Calu3 (cell line): ENCODE data around the gene RMI2. TPM values are rescaled to one million over a fixed set of nuclear protein-coding genes. Genes with fewer than 3 reads are reported as not detected.

Experiments
- BruUV-seq: library from RNA; stranded (reverse); fragments of 400-500 nt; replicated peaks from 2 replicates; lab custom pipeline; 2021; lab: Mats Ljungman, UMichigan
- CTCF ChIA-PET: fragments of 300-600 bp; sonication (Branson Sonifier 250); formaldehyde crosslinking; loops from one replicate; lab custom pipeline; 2022; ENCODE audit warnings: antibody characterized with exemption; lab: Charles Lee
- DNase-seq: peaks from one replicate; pipeline ENCODE4 v3.0.0; 2022
- H3K27ac Mint-ChIP-seq: one replicate; pipeline ENCODE4 v1.8.0; 2022; ENCODE audit warnings: mixed read lengths; ENCODE audit not compliant: unreplicated experiment
- H3K27me3 Mint-ChIP-seq: one replicate; pipeline ENCODE4 v1.8.0; 2022; ENCODE audit warnings: mixed read lengths; ENCODE audit not compliant: unreplicated experiment
- H3K36me3 Mint-ChIP-seq: one replicate; pipeline ENCODE4 v1.8.0; 2022; ENCODE audit warnings: mild to moderate bottlenecking, moderate library complexity, mixed read lengths; ENCODE audit not compliant: insufficient read depth, unreplicated experiment
- H3K4me1 Mint-ChIP-seq: one replicate; pipeline ENCODE4 v1.8.0; 2022; ENCODE audit warnings: mild to moderate bottlenecking, low read depth, mixed read lengths; ENCODE audit not compliant: unreplicated experiment
- H3K4me3 Mint-ChIP-seq: one replicate; pipeline ENCODE4 v1.8.0; 2022; ENCODE audit warnings: mild to moderate bottlenecking, low read depth, moderate library complexity, mixed read lengths; ENCODE audit not compliant: unreplicated experiment
- H3K9me3 Mint-ChIP-seq: one replicate; pipeline ENCODE4 v1.8.0; 2022; ENCODE audit warnings: low read depth, mixed read lengths; ENCODE audit not compliant: unreplicated experiment
- intact Hi-C: fragments of 100-400 bp; cut with micrococcal nuclease; formaldehyde crosslinking; loops from one replicate; pipeline ENCODE4 v1.10.0; 2022; ENCODE audit not compliant: unreplicated experiment
- total RNA-seq: library from RNA; stranded (reverse); gene quantifications from 2 replicates; pipeline ENCODE4 v1.2.3, GENCODE V29; 2022
- TF ChIP-seq, protein P1 (sequence below): fragments of 200-600 bp; IDR thresholded peaks from one replicate; pipeline ENCODE4 v1.8.0; 2022; ENCODE audit warnings: antibody characterized with exemption; ENCODE audit not compliant: unreplicated experiment

The RMI2 gene
- total RNA-seq, 1 experiment from 2014 or later: 55.4 TPM

DNA sequence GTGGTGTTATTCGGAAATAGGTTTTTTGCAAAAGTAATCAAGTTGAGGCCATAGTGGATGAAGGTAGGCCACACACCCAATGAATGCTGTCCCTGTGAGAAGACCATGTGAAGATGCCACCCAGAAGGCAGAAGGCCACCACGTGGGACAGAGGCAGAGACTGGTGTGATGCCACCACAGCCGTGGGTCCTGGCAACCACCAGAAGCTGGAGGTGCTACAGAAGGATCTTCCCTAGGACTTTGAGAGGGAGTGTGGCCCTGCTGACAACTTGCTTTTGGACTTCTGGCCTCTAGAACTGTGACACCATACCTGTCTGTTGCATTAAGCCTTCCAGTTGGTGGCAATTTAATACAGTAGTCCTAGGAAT, 49.3 kb downstream of the RMI2 start:
- CTCF ChIA-PET: no interaction called here

DNA sequence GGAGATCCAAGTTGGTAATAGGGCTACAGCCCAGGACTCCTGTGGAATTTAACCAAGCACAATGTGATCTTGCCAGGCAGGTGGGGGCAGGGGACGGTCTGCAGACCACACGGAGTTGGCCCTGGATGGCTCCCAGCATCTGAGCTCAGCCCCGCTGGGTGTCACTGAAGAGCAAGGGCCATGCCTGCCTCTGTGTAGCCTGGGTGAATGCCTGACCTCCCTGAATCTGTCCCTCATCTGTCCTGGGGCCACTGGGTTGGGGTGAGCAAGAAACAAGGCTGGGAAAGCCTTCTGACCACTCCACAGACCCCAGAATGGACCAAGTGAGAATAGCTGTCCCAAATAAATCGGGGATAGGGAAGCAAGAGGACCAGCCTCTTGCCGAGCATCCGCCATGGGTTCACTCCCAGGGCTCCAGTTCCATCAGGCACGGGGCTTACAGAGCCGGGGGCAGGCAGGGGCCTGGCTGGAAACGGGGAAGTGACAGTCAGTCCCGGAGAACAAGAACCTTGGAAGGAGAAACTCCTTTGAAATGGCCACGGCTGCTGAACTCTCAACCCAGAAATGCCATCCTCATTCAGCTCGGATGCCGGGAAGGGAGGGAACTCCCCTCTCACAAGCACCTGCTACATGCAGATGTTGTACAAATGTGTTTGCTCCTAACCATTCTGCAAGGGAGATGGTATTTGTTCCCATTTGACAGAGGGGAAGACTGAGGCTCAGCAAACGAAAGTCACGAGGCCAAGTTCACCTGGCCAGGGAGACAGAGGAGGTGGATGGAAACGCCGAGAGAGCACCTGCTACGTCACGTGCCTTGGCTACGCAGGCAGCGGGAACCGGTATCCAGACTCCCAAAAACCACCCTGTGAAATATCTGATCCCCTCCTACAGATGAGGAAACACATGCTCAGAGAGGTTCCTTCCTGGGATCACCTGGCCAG, 50.0 kb downstream of the RMI2 start:
- H3K4me3 Mint-ChIP-seq: no peak overlapping the region
- BruUV-seq: no TSS peak
- peaks cover 17% of the 10 kb centered on the region for H3K27me3 Mint-ChIP-seq
- H3K27ac Mint-ChIP-seq: no peak overlapping the region
- H3K36me3 Mint-ChIP-seq: no peaks in the 10 kb centered on the region
- no peak for DNase-seq
- peaks cover 9% of the 10 kb centered on the region for H3K4me1 Mint-ChIP-seq
- CTCF ChIA-PET: interaction anchor here (0.5 to 2.0 kb wide), 7 partner anchors 8 to 321 kb away, joined by 3 to 8 read pairs (median 5); no protein-coding TSS in a partner anchor
- intact Hi-C loops: no loop called here
- H3K9me3 Mint-ChIP-seq: no peaks in the 10 kb centered on the region
- TF ChIP-seq, protein P1, sequence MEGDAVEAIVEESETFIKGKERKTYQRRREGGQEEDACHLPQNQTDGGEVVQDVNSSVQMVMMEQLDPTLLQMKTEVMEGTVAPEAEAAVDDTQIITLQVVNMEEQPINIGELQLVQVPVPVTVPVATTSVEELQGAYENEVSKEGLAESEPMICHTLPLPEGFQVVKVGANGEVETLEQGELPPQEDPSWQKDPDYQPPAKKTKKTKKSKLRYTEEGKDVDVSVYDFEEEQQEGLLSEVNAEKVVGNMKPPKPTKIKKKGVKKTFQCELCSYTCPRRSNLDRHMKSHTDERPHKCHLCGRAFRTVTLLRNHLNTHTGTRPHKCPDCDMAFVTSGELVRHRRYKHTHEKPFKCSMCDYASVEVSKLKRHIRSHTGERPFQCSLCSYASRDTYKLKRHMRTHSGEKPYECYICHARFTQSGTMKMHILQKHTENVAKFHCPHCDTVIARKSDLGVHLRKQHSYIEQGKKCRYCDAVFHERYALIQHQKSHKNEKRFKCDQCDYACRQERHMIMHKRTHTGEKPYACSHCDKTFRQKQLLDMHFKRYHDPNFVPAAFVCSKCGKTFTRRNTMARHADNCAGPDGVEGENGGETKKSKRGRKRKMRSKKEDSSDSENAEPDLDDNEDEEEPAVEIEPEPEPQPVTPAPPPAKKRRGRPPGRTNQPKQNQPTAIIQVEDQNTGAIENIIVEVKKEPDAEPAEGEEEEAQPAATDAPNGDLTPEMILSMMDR: no peak

More for the DNA sequence above, 49.3 kb downstream of the RMI2 start:
- Mint-ChIP-seq H3K4me3 (no peak overlapping the region), H3K36me3 (no peaks in the 10 kb centered on the region), H3K27me3 (peaks cover 17% of the 10 kb centered on the region), H3K9me3 (no peaks in the 10 kb centered on the region), H3K4me1 (peaks cover 9% of the 10 kb centered on the region), H3K27ac (no peak overlapping the region)
- intact Hi-C loops: no loop called here
- no TSS peak for BruUV-seq
- TF ChIP-seq, protein P1: no peak
- DNase-seq: no peak

DNA sequence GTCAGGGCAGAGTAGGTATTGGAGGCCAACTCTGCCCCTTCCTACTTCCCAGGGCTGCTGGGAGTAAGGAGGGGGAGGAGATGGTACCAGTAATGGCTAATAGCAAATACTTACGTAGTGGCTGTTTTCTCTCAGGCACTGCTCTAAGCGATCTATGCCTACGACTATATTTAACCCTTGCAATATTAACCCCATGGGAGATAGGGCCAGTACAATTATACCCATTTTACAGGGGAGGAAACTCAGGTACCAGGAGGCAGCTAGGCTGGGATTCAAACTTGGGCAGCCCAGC, 50.6 kb downstream of the RMI2 start:
- CTCF ChIA-PET: interaction anchor here (0.6 to 2.0 kb wide), 8 partner anchors 8 to 421 kb away, joined by 3 to 8 read pairs (median 4); no protein-coding TSS in a partner anchor
- H3K36me3 Mint-ChIP-seq: no peaks in the 10 kb centered on the region
- H3K27me3 Mint-ChIP-seq: peaks cover 17% of the 10 kb centered on the region
- intact Hi-C loops: loop anchor here (2.0 kb wide), 1 partner anchor 245 kb away; no protein-coding TSS in a partner anchor
- no peak overlapping the region for H3K27ac Mint-ChIP-seq
- TF ChIP-seq, protein P1: no peak
- no peak for DNase-seq
- H3K4me3 Mint-ChIP-seq: no peak overlapping the region
- BruUV-seq: no TSS peak
- no peaks in the 10 kb centered on the region for H3K9me3 Mint-ChIP-seq
- peaks cover 9% of the 10 kb centered on the region for H3K4me1 Mint-ChIP-seq

DNA sequence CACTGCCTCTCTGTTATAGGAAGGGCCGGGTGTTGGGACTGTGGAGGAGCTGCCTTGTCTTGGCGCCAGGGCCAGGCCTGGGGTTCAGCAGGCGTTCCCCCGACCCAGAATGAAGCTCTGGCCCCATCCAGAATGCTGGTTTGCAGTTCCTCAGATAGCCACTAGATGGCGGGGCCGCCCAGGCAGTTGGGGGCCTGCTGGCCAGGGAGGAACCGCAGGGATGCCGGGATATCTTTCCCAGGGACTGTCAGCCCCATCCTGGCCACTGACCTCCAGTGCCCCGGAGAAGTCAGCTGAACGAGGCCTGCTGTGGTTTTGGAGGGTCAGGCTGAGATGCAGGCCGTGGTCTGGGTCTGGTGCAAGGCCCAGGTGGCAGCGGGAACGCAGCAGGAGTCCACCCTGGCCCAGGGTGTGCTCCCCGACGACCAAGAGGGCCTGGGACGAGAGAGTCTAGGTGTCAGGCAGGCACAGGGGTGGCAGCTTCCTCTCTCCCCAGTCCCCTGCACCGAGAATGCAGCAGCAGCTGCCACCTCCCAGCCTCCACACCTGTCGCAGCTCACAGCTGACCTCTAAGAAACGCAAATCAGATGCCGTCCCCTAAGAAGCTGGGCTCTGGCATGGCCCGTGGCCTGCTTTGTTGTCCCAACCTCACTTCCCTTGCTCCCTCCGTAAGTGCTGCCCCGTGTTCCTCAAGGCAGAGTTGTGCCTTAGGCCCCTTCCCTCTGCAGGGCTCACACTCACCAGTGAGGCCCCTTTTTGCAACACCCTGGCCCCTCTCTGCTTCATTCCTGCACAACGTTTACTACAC, 51.2 kb downstream of the RMI2 start:
- TF ChIP-seq, protein P1: peak; percentile 99
- CTCF ChIA-PET: interaction anchor here (0.6 to 2.0 kb wide), 10 partner anchors 9 to 670 kb away, joined by 3 to 8 read pairs (median 4); no protein-coding TSS in a partner anchor

More for the DNA sequence above, 51.2 kb downstream of the RMI2 start:
- no peak overlapping the region for H3K27ac Mint-ChIP-seq
- DNase-seq: peak; percentile 88
- peaks cover 9% of the 10 kb centered on the region for H3K4me1 Mint-ChIP-seq
- no peaks in the 10 kb centered on the region for H3K9me3 Mint-ChIP-seq
- H3K27me3 Mint-ChIP-seq: peaks cover 17% of the 10 kb centered on the region
- H3K36me3 Mint-ChIP-seq: peaks cover 4% of the 10 kb centered on the region
- BruUV-seq: no TSS peak
- no peak overlapping the region for H3K4me3 Mint-ChIP-seq
- intact Hi-C loops: loop anchor here (1.0 to 2.0 kb wide), 2 partner anchors 244 to 318 kb away; no protein-coding TSS in a partner anchor
